HG02759 (cell line): ENCODE measurements around the gene GAN.

Source experiments
- ATAC-seq: cut with Tn5 transposase; IDR thresholded peaks from one replicate; pipeline ENCODE4 v1.9.1; 2021; ENCODE audit warnings: mild to moderate bottlenecking, moderate library complexity; ENCODE audit not compliant: unreplicated experiment

GAN gene

DNA sequence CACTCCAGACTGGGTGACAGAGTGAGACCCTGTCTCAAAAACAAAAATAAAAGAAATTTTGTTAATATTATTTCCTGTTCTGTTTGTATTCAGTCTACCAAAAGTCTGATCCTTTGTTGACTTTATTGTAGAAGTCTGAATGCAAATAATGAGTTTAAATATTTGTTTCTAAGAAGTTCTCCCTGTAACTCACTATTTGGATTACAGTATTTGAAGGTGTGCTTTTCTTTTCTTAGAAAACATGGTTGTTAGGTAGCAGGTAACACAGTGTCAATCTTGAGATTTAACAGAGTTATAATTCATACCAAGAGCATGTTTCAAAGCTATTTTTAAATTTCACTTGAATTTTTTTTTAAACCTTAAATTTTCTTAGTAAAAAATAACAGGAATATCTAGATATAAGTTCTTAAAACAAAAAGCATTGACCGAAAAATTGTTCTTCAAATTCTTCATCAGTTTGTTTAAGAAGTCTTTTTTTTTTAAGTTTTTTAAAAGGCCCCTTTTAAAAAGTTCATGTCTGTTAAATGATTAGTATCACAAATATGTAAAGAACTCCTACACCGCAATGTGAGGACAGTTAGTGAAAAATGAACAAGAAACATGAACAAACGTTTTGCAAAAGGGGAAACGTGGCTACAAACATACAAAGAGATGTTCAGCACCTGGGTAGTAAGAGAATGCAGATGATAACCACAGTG, 35.0 kb downstream of the GAN start:
- ATAC-seq = no peak

GRCh38 chr16:81350306-81350615, 35.5 kb downstream of the GAN start:
- no peak for ATAC-seq

- no peak for ATAC-seq
Measured at GRCh38 chr16:81353895-81354294, 39.1 kb downstream of the GAN start.

DNA sequence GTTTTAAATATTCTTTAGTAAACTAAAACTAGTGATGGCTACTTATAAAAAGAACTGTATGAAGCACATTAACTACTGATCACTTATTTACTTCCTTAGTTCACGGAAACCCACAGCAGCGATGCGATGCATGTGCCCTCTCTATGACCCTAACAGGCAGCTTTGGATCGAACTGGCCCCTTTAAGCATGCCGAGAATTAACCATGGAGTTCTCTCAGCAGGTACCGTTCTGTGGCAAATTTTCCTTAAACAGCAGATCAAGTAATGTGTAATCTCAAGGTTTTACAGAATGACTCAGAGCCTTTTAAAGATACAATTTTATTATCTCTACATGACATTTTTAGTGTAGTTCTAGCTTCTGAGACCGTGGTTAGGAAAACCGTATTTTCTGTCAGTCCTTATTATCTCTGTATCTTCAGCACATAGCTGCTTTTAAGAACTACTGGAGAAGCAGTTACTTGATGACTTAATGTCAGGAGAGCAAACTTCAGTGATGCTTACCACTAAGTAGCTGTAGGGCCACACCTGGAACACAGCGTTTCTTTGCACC, 43.0 kb downstream of the GAN start:
- ATAC-seq = no peak

DNA sequence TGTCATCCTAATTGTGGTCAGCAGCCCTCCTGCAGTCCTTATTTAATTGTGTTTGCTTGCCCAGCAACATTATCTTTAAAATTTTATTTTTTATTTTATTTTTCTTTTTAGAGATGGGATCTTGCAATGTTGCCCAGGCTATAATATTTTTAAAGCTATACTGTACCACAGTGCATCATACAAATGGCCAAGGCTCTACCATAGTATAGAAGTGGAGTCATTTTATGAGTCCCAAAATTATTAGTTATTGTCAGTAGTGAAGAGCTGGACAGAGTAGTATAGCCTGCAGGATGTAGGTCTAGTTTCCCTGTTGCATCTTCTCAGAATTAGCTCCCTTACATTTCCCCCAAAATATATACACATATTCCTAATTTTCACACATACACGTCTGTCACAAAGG, 44.1 kb downstream of the GAN start:
- no peak for ATAC-seq

- ATAC-seq = no peak
Measured at GRCh38 chr16:81360135-81360534, 45.4 kb downstream of the GAN start.

- ATAC-seq = no peak
Measured at GRCh38 chr16:81365731-81366130, 51.0 kb downstream of the GAN start.

- no peak for ATAC-seq
Measured at GRCh38 chr16:81366316-81366932, 51.7 kb downstream of the GAN start.

GRCh38 chr16:81367821-81368220, 53.1 kb downstream of the GAN start:
- no peak for ATAC-seq

DNA sequence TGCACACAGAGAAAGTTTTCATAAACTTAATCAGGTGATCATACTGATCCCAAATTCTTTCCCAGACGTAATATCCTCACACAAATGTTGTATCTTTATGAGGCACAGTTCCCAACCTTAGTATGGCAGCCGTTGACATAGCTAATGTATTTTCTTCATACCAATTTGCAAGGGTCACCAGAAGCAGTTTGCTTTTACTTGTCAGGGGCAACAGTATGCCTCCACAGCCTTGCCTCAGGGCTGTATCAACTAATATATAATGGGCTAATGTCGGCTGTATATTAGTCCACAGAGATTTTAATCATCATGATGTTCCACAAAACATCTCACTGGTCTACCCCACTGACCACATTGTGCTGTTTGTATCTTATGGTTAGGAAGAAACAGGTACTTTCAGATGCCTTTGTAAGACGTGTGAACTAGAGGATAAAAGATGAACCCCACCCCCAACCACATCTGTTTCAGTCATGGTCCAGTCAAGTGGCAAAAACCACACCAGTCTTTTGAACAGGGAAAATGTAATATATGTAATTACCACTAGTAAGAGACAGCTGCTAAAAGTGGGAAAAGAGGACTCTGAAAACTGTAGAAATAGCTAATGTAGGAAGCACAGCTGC, 55.2 kb downstream of the GAN start:
- ATAC-seq = no peak

DNA sequence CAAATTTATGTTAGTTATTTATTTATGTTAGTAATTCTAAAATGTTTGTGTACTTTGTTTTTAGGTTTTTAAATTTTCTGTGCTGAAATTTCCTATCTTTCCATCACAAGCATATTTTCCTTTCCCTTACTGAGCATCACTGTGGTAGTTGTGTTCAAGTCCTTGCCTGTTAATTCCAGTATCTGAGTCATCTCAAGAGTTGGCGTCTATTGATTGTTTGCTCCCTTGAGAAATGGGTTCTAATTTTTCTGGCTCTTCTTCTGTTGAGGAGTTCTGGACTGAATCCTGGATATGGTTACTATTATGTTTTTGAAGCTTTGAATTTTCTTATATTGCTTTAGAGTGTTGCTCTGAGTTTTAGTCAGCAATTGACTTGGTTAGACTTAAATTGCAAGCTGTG, 56.3 kb downstream of the GAN start:
- no peak for ATAC-seq

- ATAC-seq = no peak
Measured at GRCh38 chr16:81374550-81374949, 59.8 kb downstream of the GAN start.

GRCh38 chr16:81376880-81377279, 62.1 kb downstream of the GAN start:
- ATAC-seq = no peak

- no peak for ATAC-seq
Measured at GRCh38 chr16:81378049-81378448, 63.3 kb downstream of the GAN start.

DNA sequence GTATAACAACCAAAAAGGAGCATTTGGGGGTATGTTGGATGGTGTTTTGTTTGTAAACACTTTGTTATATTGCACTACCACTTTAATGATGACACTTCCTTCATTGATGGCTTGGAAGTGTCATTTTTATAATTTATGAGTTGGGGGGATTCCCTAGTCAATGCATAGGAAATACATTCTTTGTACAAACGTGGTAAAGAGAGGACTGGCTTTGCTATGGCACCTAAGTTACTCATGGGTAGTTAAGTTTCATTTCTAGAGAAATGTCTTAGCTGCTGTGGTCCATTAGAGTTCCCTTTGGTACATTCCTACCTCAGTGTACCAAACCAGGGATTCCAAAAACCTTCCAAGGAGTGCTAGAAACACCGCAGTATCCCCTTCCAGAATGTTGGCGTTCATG, 66.2 kb downstream of the GAN start:
- ATAC-seq = no peak

DNA sequence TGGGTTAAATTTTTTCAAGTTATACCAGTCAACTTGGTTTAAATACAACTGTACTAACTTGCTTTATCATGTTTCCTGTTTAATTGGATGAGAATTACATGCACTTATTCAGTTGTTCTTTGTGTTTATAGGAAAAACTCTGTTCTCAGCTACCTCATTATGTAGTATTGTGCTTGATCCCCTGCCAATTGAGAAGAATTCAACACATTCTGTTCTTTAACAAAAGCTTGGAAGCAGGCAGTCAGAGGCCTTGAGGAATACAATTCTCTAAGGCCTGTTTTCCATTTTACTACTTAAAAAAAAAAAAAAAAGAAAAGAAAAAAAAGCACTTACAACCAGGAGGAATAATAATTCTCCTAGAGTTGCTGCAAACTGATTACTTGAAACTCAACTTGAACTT, 69.2 kb downstream of the GAN start:
- no peak for ATAC-seq

DNA sequence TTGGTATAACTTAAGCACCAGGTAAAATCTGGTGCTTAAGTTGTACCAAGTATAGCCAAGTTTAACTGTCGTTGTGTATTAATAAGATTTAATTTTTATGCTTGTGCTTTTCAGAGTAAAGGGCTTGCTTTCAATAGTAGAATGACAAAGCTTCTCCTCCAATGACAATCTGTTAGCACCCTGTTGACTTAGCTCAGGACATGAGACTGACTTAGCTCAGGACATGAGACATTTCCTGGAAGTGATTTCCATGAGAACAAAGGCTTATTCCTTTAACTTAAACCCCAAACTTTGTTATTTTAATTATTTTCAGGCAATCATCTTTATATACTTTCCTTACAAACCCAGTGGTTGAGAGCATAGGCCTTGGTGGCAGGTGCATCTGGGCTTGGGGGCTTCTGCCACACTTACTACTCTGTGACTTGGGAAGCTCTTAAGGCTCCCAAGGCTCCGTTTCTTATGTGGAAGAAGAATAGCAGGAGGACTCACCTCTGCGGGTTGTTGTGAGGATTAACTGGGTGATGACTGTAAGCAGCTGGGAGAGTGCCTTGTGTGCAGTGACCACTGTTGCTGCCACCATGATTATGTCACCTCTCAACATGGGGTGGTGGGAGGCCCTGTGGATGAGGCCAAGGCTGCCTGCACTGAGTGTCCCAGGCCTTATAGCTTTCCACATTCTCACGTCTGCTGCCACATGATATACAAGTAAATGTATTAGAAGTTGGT, 70.4 kb downstream of the GAN start:
- ATAC-seq = no peak

DNA sequence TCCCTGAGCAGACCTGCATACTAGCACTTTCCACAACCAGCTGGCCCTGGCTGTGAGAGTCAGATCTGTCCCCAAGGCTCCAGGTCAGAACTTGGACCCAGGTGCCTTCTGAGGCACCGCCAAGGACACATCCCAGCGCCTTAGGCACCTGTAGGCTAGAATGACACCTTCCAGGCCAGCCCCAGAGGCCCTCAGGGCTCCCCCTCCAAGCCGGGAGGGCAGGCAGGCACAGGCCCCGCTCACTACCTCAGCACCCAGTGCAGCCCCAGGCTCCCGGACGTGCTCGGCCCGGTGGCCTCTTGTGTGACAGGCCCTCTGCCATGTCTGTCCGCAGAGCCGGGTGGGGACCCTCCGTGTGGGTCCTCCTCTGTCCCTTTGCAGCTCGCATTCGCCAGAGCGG, 73.6 kb downstream of the GAN start:
- no peak for ATAC-seq

DNA sequence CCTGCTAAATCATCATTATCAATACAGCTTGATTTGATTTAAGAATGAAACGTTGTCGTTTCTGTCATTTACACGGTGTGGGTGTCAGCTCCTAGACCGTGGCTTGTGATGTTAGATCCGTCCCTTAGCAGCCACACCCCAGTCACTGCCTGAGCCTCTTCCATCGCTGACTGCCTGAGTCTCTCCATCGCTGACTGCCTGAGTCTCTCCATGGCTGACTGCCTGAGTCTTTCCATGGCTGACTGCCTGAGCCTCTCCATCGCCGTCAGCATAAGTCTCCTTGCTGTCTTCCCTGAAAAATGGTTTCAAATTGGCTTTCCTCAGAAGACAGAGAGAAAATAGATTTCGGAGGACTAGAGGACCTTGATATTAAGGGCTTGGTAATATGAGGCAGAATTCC, 76.1 kb downstream of the GAN start:
- ATAC-seq = no peak

- no peak for ATAC-seq
Measured at GRCh38 chr16:81392011-81392410, 77.2 kb downstream of the GAN start.

- no peak for ATAC-seq
Measured at GRCh38 chr16:81394416-81394815, 79.7 kb downstream of the GAN start.
